ENCODE measurements around the gene FUOM.

- TF ChIP-seq CTCF (IDR thresholded peaks at IDR 0.05) (no peak), POLR2A (IDR thresholded peaks at IDR 0.05) (no peak)
Observed at GRCh38 chr10:133353988-133354605, 3.7 kb downstream of the FUOM start.
